T-helper 2 cell treated with Interferon-gamma antibody and Interleukin-4, amounts not matched to agents 100 ng/mL and 5 ng/mL, for 36 hours (primary cell): ENCODE results near the gene RPP40. TPM values are rescaled to one million over a fixed set of nuclear protein-coding genes. Genes with fewer than 3 reads are reported as not detected.

Experiments used
- intact Hi-C: fragments of 100-400 bp; cut with micrococcal nuclease; formaldehyde crosslinking; loops from one replicate; pipeline ENCODE4 v1.15.1; 2023
- total RNA-seq: library from RNA; stranded (reverse); gene quantifications from 2 replicates; pipeline ENCODE4 v1.2.3, GENCODE V29; 2022

Gene RPP40
- total RNA-seq, 1 donor from 2014 or later: 6.9 TPM

DNA sequence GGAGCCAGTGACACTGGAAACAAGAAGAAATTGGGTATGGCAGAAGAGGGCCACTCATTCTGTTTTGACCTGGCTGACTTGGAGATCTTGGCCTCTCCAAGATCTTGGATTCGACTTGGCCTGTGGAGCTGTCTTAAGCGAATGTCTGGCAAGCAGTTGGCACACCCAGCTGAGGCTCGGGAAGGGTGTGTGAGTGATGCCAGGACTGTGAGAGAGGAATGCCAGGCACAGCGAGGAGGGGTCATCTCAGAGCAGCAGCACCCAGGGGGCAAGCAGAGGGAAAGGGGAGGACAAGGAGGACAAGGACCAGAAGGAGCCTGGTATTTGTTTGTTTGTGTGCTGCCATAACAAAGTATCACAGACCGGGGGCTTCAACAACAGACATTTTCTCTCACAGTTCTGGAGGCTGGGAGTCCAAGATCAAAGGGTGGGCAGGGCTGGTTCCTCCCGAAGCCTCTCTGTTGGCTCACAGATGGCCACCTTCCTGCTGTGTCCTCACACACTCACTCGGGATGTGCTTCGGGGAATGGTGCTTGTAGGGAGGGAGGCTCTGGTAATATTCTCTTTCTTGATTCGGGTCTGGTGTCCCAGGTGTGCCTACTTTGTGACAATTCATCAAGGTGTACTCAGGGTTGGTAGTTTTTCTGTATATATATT lies 33.0 kb downstream of the RPP40 start:
- intact Hi-C loops: no loop called here

- intact Hi-C loops: no loop called here
Measured at GRCh38 chr6:4969609-4970285, 34.1 kb downstream of the RPP40 start.

GRCh38 chr6:4967301-4968030 lies 36.4 kb downstream of the RPP40 start:
- intact Hi-C loops: no loop called here

DNA sequence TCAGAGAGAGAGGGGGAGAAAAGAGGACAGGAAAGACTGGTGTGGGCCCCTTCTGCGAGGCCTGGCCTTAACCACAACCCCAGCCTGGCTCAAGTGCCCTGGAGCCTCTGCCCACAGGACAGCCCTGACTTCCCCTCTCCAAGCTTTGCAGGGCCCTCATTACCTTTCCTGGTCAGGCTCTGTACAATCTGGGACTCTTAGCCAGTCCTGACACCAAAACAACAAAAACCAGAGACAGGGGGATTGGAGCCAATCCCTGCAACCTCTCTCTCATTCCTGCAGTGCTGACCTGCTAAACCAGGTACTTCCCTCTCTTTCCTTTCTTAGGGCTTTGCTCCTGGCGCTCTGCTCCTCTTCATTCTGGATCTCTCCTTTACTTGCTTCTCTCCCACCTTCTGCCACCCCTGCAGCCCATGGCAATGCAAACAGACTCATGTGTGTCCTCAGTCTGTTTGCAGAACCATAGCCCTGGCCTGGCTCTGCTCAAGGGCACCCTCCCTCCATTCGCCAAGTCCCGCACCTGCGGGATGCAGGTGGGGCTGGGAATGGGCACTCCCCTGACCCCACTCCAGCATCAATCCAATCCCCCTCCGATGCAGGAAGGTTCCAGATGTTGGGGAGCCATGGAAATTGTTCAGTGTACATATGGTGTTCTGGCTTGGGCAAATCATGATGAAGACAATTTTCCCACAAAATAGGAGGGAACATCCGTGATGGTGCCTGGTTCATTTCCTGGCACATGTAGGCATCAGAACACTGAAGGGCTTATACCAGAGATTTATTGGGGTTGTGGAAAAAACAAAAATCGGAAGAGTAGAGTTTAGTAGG lies 38.1 kb downstream of the RPP40 start:
- intact Hi-C loops: no loop called here

DNA sequence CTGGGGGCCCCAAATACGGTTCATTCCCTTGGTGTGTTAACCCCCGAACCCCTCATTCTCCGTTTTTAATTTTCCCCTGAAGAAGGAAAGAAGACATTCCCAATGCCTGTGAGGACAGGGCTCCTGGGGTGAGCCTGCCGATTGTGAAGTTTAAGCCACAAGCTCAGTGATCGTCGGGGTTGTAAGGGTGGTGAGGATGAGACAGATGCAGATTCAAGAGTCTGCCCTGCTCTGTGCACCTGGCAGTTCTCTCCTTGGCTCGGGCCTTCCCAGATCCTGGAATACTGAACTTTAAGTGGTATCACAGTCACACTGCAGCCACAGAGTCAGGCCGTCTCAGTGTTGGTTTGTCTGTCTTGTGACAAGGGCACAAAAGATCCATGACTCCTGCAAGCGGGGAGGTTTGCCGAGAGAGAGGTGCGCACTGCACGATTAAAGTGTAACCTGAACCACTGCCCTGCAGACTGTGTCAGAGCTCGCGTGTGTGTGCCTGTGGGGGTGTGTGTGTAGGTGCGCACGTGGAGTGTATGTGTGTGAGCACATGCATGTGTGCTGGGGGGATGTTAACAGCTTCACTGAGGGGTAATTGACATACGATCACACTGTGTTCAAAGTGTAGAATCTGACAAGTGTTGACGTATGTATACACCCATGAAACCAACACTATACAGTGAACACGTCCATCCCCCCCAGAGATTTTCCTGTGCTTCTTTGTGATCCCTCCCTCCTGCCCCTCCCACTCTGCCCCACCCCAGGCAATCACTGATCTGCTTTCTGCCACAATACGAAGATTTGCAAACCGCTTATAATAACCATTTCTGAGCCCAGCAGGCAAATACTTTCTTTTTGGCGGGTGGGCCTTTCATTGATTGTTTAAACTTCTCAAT lies 38.9 kb downstream of the RPP40 start:
- intact Hi-C loops: no loop called here

- intact Hi-C loops: no loop called here
Measured at GRCh38 chr6:4962905-4963304, 40.9 kb downstream of the RPP40 start.

DNA sequence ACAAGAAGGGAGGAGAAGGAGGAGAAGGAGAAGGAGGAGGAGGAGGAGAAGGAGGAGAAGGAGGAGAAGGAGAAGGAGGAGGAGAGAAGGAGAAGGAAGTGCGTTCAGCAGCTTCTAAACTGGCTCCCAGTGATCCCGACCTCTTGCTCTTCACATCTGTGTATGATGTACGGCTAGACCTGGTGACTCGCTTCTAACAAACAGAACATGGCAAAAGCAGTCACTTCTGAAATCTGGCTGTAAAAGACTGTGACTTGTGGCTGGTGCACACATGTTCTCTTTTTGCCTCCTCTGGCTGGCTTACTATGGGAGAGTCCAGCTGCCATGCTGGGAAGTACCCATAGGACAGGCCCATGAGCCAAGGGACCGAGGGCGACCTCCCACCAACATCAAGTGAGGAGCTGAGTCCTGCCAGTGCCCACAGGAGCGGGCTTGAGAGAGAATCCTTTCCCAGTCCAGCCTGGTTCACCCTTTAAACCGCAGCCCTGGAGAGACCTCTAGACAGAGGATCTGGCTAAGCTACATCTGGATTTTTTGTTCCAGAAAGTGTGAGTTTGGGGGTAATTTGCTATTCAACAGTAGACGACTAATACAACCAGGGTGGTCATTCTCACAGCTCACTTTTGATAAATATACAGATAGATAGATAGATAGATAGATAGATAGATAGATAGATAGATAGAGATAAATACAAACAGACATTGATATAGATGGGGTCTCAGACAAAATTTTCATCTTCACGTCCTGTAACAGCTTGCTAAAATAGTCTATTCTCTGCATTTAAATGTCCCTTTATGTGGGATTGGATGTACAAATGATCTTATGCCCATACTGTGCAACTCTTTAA lies 42.3 kb downstream of the RPP40 start:
- intact Hi-C loops: no loop called here

- intact Hi-C loops: no loop called here
Measured at GRCh38 chr6:4958624-4959023, 45.2 kb downstream of the RPP40 start.

GRCh38 chr6:4957521-4958231 lies 46.2 kb downstream of the RPP40 start:
- intact Hi-C loops: no loop called here

DNA sequence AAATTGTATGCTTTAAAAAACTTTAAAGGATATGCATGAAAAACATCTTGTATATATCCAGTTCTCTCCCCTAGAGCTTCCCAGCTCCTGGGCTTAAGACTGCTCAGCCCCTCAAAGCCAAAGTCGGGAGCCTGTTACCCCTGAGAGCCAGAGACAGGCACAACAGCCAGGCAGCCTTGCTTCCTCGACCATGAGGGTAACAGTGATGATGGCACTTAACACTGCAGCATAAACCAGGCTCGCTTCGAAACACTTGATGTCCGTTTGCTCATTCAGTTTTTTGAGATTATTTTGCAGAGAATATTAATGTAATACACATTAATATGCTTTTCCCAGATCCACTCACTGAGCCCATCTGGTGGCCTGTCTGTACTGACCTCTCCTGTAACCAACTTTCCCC lies 47.2 kb downstream of the RPP40 start:
- intact Hi-C loops: no loop called here

DNA sequence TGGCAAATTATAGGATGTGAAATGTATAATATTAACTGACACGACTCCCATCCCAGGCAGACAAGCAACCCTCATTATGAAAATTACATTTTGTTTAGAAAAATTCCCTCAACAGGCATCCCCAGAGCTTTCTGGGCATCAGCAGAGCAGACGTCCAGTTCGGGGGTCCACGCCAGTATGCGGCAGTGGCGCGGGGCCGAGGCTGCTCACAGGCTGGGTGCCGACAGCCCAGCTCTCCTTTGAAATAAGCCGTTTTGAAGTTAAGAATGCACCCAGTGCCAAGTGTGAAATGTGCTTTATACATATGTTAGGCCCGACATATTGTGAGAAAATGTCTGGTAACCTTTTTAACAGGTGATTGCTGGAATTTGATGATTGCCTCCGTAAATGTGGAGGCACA lies 50.4 kb downstream of the RPP40 start:
- intact Hi-C loops: no loop called here

DNA sequence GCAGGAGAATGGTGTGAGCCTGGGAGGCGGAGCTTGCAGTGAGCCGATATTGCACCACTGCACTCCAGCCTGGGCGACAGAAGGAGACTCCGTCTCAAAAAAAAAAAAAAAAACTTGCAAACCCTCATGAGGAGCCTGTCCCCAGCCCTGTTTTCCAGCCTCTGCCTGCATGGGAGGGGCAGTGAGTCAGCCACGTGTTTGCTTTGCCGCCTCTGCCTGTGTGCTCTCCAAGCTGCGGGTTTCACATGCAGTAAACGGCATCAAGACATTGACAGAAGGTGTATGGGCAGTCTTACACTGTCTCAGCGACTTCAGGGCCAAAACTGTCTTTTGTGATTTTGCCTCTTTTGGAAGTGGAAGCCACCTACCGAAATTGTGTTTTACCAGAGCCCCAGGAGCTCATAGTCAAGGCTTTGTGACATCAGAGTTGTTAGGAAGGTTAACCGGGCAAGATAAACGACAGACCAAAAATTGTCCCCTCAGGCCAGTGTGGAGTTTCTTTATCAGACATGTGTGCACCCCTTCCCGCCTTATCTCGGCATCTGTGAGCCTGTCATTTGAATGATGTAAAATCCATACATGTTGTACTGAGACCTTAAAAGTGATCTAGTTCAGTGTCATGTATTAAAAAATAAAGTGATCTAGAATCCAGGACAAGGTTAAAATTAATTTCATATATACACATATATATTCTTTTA lies 52.9 kb downstream of the RPP40 start:
- intact Hi-C loops: no loop called here

GRCh38 chr6:4950076-4950475 lies 53.8 kb downstream of the RPP40 start:
- intact Hi-C loops: no loop called here

DNA sequence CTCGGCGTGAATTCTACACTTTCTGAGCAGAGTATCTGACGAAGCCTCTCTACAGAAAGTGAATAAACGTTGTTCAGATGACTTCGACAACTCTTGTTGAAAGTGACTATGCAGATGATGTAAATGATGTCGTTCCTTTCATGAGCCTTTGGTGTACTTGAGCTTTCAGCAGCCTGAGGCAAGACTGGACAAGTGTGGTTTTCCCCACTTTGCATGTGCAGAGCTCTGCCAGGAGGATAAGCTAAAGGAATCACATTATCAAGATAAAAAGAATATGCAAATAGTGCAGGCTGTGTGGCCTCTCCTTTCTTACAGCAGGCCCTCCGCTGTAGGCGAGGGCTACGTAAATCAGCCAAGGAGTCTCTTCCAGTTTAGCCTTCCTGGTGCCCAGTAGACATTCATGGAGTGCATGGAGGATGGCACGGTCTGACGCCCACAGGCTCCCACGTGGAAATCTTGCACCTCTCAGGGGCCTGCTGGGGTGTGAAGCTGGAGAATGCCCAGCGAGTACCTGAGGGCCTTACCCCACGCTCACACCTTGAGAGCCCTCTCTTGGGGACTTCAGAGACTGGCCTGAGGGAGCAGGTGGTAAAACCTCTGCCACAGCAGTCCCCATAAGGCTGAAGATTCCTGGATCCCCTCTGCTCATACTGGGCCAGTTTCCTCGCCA lies 54.9 kb downstream of the RPP40 start:
- intact Hi-C loops: no loop called here

DNA sequence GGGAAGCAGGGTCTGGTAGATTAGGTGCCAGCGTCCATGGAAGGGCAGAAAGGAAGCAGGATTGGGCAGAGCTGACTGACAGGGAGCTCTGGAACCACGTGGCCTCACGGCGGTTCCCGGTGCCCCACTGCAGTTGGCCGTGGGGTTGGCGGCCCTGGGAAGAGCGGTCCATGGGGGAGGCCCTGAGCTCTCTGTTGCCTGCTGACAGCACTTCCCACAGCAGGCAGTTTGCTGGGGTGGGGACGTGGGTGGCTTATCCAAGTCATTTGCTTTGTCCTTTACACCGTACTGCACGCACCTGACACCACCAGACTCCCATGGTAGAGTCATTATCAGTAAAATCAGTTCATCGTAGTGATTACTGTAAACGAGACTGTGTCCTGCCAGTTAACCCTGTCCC lies 56.1 kb downstream of the RPP40 start:
- intact Hi-C loops: no loop called here

GRCh38 chr6:4946521-4946920 lies 57.3 kb downstream of the RPP40 start:
- intact Hi-C loops: no loop called here
